Neural crest cell (in vitro differentiated cells): ENCODE results near the gene PRR15. TPM values are rescaled to one million over a fixed set of nuclear protein-coding genes. Genes with fewer than 3 reads are reported as not detected.

Source experiments
- DNase-seq: peaks from one replicate; pipeline ENCODE4 v3.0.0; 2021; ENCODE audit warnings: low read depth, mixed read lengths, low spot score
- H3K27ac Mint-ChIP-seq: one replicate; pipeline ENCODE4 v1.8.0; 2021; ENCODE audit warnings: mild to moderate bottlenecking, mixed read lengths; ENCODE audit not compliant: unreplicated experiment
- H3K27me3 Mint-ChIP-seq: 2 replicates; pipeline ENCODE4 v1.8.0; 2021; ENCODE audit warnings: low read depth, mild to moderate bottlenecking, mixed read lengths
- H3K36me3 Mint-ChIP-seq: 2 replicates; pipeline ENCODE4 v1.8.0; 2021; ENCODE audit warnings: low read depth, mild to moderate bottlenecking, mixed read lengths
- H3K4me1 Mint-ChIP-seq: 2 replicates; pipeline ENCODE4 v1.8.0; 2021; ENCODE audit warnings: mixed read lengths
- H3K4me3 Mint-ChIP-seq: one replicate; pipeline ENCODE4 v1.8.0; 2021; ENCODE audit warnings: mild to moderate bottlenecking, mixed read lengths
- H3K9me3 Mint-ChIP-seq: 2 replicates; pipeline ENCODE4 v1.8.0; 2021; ENCODE audit warnings: mixed read lengths
- total RNA-seq: library from RNA; stranded (reverse); gene quantifications from 2 replicates; pipeline ENCODE4 v1.2.1, GENCODE V29; 2021
- TF ChIP-seq, protein P1 (sequence below): fragments of 200-600 bp; sonication (generic); conservative IDR thresholded peaks from 2 replicates; pipeline ENCODE4 v1.5.0; 2021; ENCODE audit warnings: antibody characterized with exemption, mild to moderate bottlenecking

PRR15 gene
- total RNA-seq, 1 donor from 2014 or later: not detected

DNA sequence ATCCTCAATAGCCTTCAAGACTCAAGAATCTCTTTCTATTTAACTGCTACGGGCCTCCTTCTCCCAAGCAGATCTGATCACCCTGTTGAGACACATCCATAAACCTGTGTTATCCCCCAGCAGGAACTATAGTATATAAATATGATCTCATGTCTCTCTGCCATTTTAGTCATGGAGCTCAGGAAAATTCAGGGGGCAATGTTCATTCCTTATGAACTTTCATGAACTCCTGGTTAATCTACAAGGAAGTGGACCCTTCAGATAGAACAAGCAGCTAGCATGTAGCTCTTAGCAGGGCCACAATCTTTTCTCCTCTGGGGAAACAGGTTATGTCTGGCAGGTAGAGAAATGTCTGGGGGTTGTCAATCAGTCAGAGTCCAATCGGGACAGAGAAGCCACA is 8.9 kb downstream of the PRR15 start:
- Mint-ChIP-seq H3K4me1 (peaks cover 3% of the 10 kb centered on the region), H3K9me3 (peaks cover 8% of the 10 kb centered on the region), H3K36me3 (peaks cover 9% of the 10 kb centered on the region), H3K27ac (no peak overlapping the region), H3K27me3 (peaks cover 21% of the 10 kb centered on the region), H3K4me3 (no peak overlapping the region)
- TF ChIP-seq, protein P1, sequence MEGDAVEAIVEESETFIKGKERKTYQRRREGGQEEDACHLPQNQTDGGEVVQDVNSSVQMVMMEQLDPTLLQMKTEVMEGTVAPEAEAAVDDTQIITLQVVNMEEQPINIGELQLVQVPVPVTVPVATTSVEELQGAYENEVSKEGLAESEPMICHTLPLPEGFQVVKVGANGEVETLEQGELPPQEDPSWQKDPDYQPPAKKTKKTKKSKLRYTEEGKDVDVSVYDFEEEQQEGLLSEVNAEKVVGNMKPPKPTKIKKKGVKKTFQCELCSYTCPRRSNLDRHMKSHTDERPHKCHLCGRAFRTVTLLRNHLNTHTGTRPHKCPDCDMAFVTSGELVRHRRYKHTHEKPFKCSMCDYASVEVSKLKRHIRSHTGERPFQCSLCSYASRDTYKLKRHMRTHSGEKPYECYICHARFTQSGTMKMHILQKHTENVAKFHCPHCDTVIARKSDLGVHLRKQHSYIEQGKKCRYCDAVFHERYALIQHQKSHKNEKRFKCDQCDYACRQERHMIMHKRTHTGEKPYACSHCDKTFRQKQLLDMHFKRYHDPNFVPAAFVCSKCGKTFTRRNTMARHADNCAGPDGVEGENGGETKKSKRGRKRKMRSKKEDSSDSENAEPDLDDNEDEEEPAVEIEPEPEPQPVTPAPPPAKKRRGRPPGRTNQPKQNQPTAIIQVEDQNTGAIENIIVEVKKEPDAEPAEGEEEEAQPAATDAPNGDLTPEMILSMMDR: no peak
- no peak for DNase-seq

DNA sequence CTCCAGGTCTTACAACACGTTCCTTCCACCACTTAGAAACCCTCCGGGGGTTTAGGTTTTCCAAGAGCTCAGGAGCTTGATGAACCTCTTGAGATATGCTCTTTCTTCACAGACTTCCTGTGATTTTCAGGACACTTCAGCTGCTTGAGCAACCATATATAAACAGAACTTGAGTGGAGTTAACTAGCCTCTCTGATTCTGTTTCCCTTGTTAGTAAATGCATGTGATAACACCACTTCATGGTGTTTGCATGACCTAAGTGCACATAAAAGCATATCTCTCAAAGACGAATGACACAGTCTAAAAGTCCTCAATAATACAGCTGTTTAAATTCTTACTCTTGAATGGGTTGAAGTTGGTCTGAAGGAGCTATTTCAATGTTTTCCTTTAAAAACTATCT is 9.9 kb downstream of the PRR15 start:
- Mint-ChIP-seq H3K27me3 (peaks cover 16% of the 10 kb centered on the region), H3K4me1 (peaks cover 3% of the 10 kb centered on the region), H3K27ac (no peak overlapping the region), H3K9me3 (peaks cover 8% of the 10 kb centered on the region), H3K36me3 (peaks cover 14% of the 10 kb centered on the region), H3K4me3 (no peak overlapping the region)
- DNase-seq: no peak
- TF ChIP-seq, protein P1: no peak

DNA sequence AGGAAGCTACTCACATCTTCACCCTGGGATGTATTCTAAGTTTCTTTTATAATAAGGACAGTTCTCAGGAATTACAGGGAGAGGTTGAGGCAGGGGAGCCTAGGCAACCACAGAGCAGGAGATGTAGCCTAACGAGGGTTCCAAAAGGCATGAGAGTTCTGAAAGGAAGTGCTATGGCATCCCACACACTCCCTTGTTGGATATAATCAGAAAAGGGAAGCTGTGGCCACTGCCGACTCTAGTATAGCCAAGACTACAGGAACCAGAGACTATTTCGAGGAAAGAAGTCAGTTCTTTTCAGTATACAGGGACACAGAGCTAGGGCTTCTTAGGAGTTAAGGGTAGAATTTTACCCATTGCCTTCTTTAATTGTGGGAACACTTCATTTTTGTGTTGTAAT is 11.0 kb downstream of the PRR15 start:
- Mint-ChIP-seq H3K36me3 (peaks cover 16% of the 10 kb centered on the region), H3K27ac (no peak overlapping the region), H3K9me3 (peaks cover 8% of the 10 kb centered on the region), H3K4me3 (no peak overlapping the region), H3K4me1 (no peaks in the 10 kb centered on the region), H3K27me3 (peaks cover 11% of the 10 kb centered on the region)
- TF ChIP-seq, protein P1: no peak
- DNase-seq: no peak

DNA sequence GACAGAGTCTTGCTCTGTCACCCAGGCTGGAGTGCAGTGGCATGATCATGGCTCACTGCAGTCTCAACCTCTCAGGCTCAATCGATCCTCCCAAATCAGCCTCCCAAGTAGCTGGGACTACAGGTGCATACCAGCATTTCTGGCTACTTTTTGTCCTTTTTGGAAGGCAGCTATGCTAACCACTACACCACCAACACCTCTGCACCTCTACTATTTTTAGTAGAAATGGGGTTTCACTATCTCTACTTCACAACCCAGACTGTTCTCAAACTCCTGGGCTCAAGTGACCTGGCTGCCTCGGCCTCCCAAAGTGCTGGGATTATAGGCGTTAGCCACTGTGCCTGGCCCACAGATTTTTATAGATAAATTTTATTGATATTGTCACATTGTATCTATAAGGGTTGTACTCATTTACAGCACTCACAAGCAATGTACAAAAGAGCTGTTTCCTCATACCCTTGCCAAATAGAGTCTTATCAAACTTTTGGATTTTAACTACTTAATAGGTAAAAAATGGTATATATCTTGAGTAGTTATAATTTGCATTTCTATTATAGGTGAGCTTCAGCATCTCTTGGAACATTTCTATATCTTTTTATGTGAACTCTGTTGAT is 23.7 kb downstream of the PRR15 start:
- peaks cover 4% of the 10 kb centered on the region for H3K4me1 Mint-ChIP-seq
- H3K27me3 Mint-ChIP-seq: no peaks in the 10 kb centered on the region
- no peak overlapping the region for H3K27ac Mint-ChIP-seq
- TF ChIP-seq, protein P1: no peak
- peaks cover 2% of the 10 kb centered on the region for H3K9me3 Mint-ChIP-seq
- H3K4me3 Mint-ChIP-seq: no peak overlapping the region
- DNase-seq: no peak
- no peaks in the 10 kb centered on the region for H3K36me3 Mint-ChIP-seq

DNA sequence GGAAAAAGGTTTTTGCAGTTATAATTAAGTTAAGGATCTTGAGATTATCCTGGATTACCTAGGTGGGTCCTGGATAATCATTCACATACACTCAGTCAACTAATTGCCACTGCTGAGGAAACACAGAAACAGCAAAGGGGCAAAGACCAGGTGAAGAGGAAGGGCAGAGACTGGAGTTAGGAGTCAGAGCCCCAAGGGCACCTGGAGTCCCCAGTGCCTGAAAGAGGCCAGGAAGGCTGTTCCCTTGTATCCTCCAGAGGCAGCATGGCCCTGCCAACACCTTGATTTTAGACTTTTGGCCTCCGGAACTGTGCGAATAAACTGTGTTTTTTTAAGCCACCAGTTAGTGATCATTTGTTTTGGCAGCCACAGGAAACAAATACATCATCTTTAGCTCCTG is 24.6 kb downstream of the PRR15 start:
- H3K36me3 Mint-ChIP-seq: no peaks in the 10 kb centered on the region

More for the DNA sequence above, 24.6 kb downstream of the PRR15 start:
- TF ChIP-seq, protein P1: no peak
- peaks cover 4% of the 10 kb centered on the region for H3K4me1 Mint-ChIP-seq
- H3K4me3 Mint-ChIP-seq: no peak overlapping the region
- no peak overlapping the region for H3K27ac Mint-ChIP-seq
- DNase-seq: no peak
- H3K27me3 Mint-ChIP-seq: no peaks in the 10 kb centered on the region
- peaks cover 2% of the 10 kb centered on the region for H3K9me3 Mint-ChIP-seq
